Stimulated activated naive CD8-positive, alpha-beta T cell treated with anti-CD3 and anti-CD28 coated beads, Interleukin-15, Interleukin-2, amounts not matched to agents 100 U/mL and 50 U/mL, for 24 hours (primary cell): Measurements from ENCODE around the gene ARHGEF7.

Experiments used
- ATAC-seq: fragments of 150-1000 bp; cut with Tn5 transposase; one replicate; pipeline ENCODE4 v1.10.0; 2021
- DNase-seq: peaks from one replicate; pipeline ENCODE4 v3.0.0; 2021

ARHGEF7 gene

GRCh38 chr13:111110054-111110453 lies 5.1 kb upstream of the ARHGEF7 start:
- ATAC-seq (no peak), DNase-seq (no peak)

GRCh38 chr13:111111376-111111937 lies 3.7 kb upstream of the ARHGEF7 start:
- ATAC-seq (no peak), DNase-seq (no peak)

- no peak for DNase-seq
These were observed 2.9 kb upstream of the ARHGEF7 start for GRCh38 chr13:111112196-111112595.

GRCh38 chr13:111114362-111115060 lies 599 bp upstream of the ARHGEF7 start:
- ATAC-seq, result peak; percentile 38
- peak; percentile 10 for DNase-seq

More at GRCh38 chr13:111112196-111112595, 2.9 kb upstream of the ARHGEF7 start:
- ATAC-seq, result no peak

GRCh38 chr13:111115965-111116521 lies 933 bp downstream of the ARHGEF7 start:
- no peak for DNase-seq
- ATAC-seq, result no peak

- DNase-seq, result no peak
- ATAC-seq, result no peak
These were observed 1.7 kb downstream of the ARHGEF7 start for GRCh38 chr13:111116856-111117255.

GRCh38 chr13:111117289-111117688 lies 2.2 kb downstream of the ARHGEF7 start:
- ATAC-seq, result no peak
- no peak for DNase-seq

- no peak for ATAC-seq
These were observed 2.9 kb downstream of the ARHGEF7 start for GRCh38 chr13:111117961-111118360.

GRCh38 chr13:111118898-111119607 lies 3.9 kb downstream of the ARHGEF7 start:
- ATAC-seq (no peak), DNase-seq (no peak)

More at GRCh38 chr13:111117961-111118360, 2.9 kb downstream of the ARHGEF7 start:
- DNase-seq, result no peak

GRCh38 chr13:111119966-111120365 lies 4.9 kb downstream of the ARHGEF7 start:
- no peak for ATAC-seq
- no peak for DNase-seq

- DNase-seq (no peak), ATAC-seq (no peak)
These were observed 5.3 kb downstream of the ARHGEF7 start for GRCh38 chr13:111120422-111120821.

- no peak for DNase-seq
- no peak for ATAC-seq
These were observed 5.8 kb downstream of the ARHGEF7 start for GRCh38 chr13:111120913-111121312.

- ATAC-seq (no peak), DNase-seq (no peak)
These were observed 6.4 kb downstream of the ARHGEF7 start for GRCh38 chr13:111121506-111121905.

GRCh38 chr13:111122056-111122455 lies 6.9 kb downstream of the ARHGEF7 start:
- DNase-seq, result no peak
- ATAC-seq, result no peak

GRCh38 chr13:111122631-111123030 lies 7.5 kb downstream of the ARHGEF7 start:
- DNase-seq, result no peak
- ATAC-seq, result no peak

- ATAC-seq, result no peak
- DNase-seq, result no peak
These were observed 8.1 kb downstream of the ARHGEF7 start for GRCh38 chr13:111123221-111123620.

- ATAC-seq (no peak), DNase-seq (no peak)
These were observed 8.5 kb downstream of the ARHGEF7 start for GRCh38 chr13:111123649-111124048.

GRCh38 chr13:111126509-111126908 lies 11.4 kb downstream of the ARHGEF7 start:
- ATAC-seq, result no peak
- no peak for DNase-seq

GRCh38 chr13:111129465-111130115 lies 14.5 kb downstream of the ARHGEF7 start:
- DNase-seq (no peak), ATAC-seq (no peak)

- DNase-seq (no peak), ATAC-seq (no peak)
These were observed 15.0 kb downstream of the ARHGEF7 start for GRCh38 chr13:111130116-111130508.

- DNase-seq (no peak), ATAC-seq (no peak)
These were observed 15.9 kb downstream of the ARHGEF7 start for GRCh38 chr13:111131048-111131447.

- DNase-seq (no peak), ATAC-seq (no peak)
These were observed 16.5 kb downstream of the ARHGEF7 start for GRCh38 chr13:111131611-111132010.

- DNase-seq (no peak), ATAC-seq (no peak)
These were observed 17.8 kb downstream of the ARHGEF7 start for GRCh38 chr13:111132948-111133347.
